ENCODE data around the gene RPL13. TPM values are rescaled to one million over a fixed set of nuclear protein-coding genes. Genes with fewer than 3 reads are reported as not detected.

RPL13 gene
- total RNA-seq, 2 donors from 2014 or later, result 4,239 to 4,547 TPM

GRCh38 chr16:89573826-89574680 lies 13.6 kb downstream of the RPL13 start:
- Histone ChIP-seq H3K4me3 (peak overlapping the region in 1 of 2 donors; percentile 39), H3K27ac (no peak overlapping the region), H3K36me3 (no peaks in the 10 kb centered on the region), H3K27me3 (peaks cover 7 to 11% of the 10 kb centered on the region in 2 donors), H3K9me3 (no peaks in the 10 kb centered on the region), H3K4me1 (peaks cover 0 to 25% of the 10 kb centered on the region in 2 donors)
- no peak for DNase-seq (ENCODE audit: low spot score)
- TF ChIP-seq, protein P1, sequence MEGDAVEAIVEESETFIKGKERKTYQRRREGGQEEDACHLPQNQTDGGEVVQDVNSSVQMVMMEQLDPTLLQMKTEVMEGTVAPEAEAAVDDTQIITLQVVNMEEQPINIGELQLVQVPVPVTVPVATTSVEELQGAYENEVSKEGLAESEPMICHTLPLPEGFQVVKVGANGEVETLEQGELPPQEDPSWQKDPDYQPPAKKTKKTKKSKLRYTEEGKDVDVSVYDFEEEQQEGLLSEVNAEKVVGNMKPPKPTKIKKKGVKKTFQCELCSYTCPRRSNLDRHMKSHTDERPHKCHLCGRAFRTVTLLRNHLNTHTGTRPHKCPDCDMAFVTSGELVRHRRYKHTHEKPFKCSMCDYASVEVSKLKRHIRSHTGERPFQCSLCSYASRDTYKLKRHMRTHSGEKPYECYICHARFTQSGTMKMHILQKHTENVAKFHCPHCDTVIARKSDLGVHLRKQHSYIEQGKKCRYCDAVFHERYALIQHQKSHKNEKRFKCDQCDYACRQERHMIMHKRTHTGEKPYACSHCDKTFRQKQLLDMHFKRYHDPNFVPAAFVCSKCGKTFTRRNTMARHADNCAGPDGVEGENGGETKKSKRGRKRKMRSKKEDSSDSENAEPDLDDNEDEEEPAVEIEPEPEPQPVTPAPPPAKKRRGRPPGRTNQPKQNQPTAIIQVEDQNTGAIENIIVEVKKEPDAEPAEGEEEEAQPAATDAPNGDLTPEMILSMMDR (IDR thresholded peaks at IDR 0.05), result no peak

DNA sequence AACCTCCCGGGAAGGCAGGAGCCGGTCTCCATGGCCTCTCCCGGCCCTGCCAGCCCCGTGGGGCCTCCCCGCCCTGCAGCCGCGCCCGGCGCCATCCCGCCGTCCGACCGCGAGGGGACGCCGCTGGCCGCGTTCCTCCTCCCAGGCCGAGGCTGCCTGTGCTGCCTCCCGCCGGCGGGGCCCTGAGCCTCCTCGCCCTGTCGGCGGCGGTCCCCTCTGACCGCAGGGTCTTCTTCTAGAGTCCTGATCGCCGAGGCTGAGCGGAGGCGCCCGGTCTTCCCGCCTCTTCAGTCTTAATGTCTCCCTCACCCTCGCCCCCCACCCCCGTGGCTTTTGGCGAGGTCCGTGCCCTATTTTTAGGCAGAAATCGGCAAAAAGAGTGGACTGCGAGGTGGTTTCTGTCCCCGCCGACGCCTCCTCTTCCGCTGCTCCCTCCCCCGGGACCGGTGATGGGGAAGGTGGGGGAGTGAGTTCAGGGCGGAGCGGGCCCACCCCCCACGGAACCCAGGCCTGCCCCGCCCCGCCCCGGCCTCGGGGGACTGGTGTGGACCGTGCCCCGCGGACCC lies 14.3 kb downstream of the RPL13 start:
- no peak for DNase-seq (ENCODE audit: low spot score)
- Histone ChIP-seq H3K4me1 (peaks cover 0 to 25% of the 10 kb centered on the region in 2 donors), H3K9me3 (no peaks in the 10 kb centered on the region), H3K36me3 (no peaks in the 10 kb centered on the region), H3K4me3 (peak overlapping the region in 1 of 2 donors; percentile 39), H3K27me3 (peaks cover 7 to 11% of the 10 kb centered on the region in 2 donors), H3K27ac (no peak overlapping the region)
- TF ChIP-seq, protein P1 (IDR thresholded peaks at IDR 0.05), result peak in 1 of 2 donors; percentile 70

- H3K27me3 ChIP-seq, result peaks cover 7 to 11% of the 10 kb centered on the region in 2 donors
- no peaks in the 10 kb centered on the region for H3K36me3 ChIP-seq
- H3K4me3 ChIP-seq, result peak within 1 kb of the TSS in 1 of 2 donors; percentile 39
- H3K4me1 ChIP-seq, result peaks cover 0 to 25% of the 10 kb centered on the region in 2 donors
- no peak for DNase-seq (ENCODE audit: low spot score)
- TF ChIP-seq, protein P1 (IDR thresholded peaks at IDR 0.05), result no peak
- no peak within 1 kb of the TSS for H3K27ac ChIP-seq
- H3K9me3 ChIP-seq, result no peaks in the 10 kb centered on the region
Observed at GRCh38 chr16:89575247-89576152, 15.0 kb downstream of the RPL13 start, which contains the start of gene CPNE7. Gene CPNE7, plus strand, starts transcription at chr16:89575758. Its CDS starts 140 bp downstream, at chr16:89575898.

DNA sequence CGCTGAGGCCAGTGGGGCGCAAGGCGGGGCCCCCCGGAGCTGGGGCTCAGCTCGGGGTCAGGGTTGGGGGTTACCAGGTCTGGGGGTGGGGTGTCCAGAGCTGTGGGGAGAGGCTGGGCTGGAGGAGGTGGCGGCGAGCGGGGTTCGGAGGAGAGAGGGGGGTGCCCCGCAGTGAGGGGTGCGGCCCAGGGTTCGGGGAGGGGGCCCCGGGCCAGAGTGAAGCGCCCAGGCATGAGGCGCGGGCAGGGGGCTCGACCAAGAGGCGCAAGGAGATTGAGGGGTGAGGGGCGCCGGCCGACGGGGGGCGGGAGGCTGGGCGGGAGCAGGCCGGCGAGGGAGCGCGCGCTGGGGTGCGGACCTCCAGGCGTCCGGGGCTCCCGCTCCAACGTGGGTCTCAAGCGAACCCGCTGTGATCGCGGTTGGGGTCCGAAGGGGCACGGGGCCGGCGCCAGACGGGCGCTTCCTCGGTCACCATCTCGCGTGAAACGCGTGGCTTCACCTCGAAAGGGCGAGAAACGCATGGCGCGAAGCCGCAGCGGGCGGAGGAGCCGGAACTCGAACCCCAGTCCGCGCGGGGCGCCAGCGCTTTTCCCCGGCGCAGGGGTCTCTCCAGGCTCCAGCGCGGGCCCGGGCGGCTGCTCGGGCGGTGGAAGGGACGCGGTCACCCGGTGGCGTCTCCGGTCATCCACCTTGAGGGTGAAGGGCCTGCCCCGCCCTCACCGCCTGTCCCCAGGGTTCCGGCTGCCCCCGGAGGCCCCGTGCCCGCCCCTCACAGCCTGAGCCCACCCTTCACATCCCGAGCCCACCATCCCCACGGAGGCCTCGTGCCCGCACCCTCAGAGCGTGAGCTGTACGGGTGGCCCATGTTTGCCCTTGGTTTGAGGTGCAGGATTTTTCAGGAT lies 15.9 kb downstream of the RPL13 start:
- Histone ChIP-seq H3K27me3 (peaks cover 7 to 11% of the 10 kb centered on the region in 2 donors), H3K4me3 (peak overlapping the region in 1 of 2 donors; percentile 34), H3K27ac (no peak overlapping the region), H3K9me3 (no peaks in the 10 kb centered on the region), H3K4me1 (peaks cover 0 to 25% of the 10 kb centered on the region in 2 donors), H3K36me3 (no peaks in the 10 kb centered on the region)
- DNase-seq (ENCODE audit: low spot score), result no peak
- TF ChIP-seq, protein P1 (IDR thresholded peaks at IDR 0.05), result no peak

Measured in right atrium auricular region (tissue), 2 donors.